Smooth muscle cell of the brain vasculature (primary cell): ENCODE measurements around the gene CRTC1.

Experiments used
- DNase-seq: peaks from one replicate; pipeline ENCODE4 v3.0.0-alpha.2; 2012; ENCODE audit warnings: low read depth, low spot score

Gene CRTC1

DNA sequence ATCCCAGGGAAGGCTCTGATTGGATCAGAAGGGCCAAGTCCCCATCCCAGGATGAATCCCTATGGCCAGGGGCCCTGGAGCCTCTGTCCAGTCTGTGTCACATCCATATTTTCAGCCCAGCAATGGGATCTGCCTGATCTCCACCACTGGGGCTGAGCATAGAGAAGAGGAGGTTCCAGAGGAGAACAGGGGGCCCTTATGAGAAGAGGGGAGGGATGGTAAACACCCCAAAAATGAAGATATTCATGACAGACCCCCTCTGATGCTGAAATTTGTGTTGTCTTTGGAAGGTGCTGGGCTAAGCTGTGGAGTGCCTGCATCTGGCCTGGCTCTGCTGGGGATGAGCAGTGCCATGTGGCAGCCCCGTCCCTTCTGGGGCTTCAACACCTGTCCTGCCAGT, 32.2 kb upstream of the CRTC1 start:
- DNase-seq, result no peak

DNA sequence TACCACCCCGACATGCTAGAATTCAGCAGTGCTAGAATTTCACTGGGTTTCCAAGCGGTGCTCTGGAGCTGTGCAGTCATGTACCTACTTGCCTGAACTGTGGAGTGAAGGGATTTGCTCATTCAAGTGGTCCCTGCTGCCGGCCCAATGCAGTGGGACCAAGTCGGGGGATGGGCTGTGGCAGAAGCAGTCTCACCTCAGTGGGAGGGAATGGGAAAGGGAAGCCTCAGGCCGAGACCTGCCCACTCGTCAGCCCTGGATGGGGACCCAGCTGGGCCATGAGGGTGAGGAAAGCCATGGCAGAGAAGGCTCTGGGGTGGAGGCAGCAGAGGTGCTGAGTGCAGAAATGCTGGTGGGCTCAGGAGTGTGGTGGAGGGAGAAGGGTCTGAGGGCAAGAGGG, 31.7 kb upstream of the CRTC1 start:
- DNase-seq, result no peak

DNA sequence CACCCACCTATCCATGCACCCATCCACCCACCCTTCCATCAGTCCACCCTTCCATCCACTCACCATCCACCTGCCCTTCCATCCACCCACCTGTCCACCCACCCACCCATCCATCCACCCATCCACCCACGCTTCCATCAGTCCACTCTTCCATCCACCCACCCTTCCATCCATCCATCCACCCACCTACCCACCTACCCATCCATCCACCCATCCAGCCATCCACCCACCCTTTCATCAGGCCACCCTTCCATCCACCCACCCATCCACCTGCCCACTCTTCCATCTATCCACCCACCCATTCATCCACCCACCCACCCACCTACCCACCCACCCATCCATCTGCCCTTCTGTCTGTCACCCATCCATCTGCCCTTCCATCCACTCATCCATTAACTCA, 29.6 kb upstream of the CRTC1 start:
- no peak for DNase-seq

DNA sequence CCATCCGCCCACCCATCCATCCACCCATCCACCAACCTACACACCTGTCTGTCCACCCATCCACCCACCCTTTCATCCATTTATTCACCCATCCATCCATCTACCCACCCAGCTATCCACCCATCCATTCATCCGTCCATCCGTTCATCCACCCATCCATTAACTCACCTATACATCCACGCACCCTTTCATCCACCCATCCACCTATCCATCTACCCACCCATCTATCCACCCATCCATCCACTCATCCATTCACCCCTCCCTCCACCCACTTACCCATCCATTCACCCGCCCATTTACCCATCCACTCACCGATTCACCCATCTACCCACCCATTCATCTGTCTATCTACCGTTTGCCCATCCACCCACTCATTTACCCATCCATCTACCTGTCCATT, 29.0 kb upstream of the CRTC1 start:
- no peak for DNase-seq

DNA sequence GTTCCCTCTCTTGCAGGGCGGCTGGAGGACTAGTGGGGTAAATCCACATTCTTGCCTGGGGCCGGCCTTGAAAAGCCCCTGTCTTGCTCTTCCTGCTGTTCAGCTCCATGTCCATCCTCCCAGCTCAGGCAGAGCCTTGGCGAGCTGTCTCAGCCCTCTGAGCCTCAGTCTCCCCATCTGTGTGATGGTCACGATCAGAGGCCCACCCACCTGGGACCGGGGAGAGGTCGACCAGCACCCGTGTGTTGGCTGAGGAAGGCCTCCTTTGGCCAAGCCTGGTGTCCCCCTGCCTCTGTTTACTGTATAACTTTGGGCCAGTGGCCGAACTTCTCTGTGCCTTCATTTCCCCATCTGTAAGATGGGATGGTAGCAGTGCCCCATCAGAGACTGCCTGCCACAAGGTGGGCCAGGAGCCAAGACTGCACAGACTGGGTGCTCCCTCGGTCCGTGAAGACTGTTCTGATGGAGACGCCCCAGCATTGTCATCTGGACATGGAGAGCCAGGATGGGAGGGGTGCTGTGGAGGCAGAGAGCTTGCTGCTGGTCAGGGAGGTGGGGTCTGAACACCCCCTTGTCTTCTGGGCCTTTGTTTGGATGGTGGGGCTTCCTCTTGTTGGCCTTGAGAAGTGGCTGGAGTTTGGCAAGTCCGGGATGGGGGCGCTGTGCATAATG, 28.2 kb upstream of the CRTC1 start:
- no peak for DNase-seq

DNA sequence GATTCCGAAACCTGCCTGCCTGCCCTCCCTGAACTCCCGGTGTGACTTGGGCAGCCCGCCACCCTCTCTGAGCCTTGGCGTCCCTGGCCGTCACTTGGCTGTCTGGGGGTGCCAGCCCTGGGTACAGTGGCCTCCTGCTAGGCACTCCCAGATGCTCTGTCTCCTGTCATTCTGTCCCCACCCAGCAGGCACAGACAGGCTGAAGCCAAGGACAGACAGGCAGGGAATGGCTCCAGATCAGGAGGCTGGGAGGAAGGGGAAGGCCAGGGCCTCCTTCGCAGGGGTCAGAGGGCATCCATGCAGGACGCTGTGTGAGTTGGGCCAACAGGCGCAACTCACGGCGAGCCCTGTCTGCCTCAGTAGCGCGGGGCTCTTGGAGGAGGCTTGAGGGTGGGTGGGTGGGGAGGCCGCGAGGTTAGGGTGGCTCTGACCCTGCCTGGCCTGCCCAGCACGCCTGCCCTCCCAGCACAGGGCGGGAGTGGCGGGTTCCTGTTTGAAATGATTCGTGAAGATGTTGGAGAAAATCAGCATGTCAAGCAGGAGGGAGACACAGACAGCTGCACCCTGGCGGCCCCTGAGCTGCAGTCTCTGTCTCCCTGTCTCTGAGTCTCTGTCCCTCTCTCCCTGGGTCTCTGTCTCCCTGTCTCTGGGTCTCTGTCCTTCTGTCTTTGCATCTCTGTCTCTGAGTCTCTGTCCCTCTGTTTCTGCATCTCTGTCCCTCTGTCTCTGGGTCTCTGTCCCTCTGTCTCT, 27.0 kb upstream of the CRTC1 start:
- DNase-seq, result no peak

DNA sequence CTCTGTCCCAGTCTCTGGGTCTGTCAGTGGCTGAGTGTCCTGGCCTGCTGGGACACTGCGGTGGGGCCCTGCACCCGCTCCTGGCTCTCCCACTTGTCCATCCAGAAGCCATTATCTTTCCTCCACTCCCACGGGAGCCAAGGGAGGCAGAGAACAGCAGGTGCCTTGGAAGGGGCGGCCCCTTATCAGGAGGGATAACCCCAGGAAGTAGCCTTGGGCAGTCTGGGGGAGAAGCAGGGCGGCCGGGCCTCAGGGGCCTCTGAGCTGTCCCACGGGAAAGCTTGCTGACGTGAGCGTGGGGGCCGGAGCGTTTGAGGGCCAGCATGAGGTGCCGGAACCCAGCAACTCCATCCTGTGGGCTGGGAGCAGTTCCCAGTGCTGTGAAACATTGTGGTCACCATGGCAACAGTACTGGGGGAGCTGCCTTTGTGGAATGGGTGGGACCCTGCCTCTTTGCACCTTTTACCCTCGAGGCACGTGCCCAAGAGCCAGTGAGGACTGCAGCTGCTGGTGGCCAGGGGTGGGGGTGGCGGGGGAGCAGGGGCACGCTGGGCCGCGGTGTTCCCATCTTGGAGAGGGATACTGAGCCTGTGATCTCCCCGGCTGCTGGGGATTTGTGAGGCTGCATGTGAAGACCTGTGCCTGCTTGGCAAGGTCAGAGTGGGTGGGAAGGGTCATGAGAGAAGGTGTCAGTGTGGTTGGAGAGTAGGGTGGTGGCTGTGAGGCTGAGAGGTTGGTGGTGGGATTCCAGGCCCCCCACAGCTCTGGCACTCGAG, 25.7 kb upstream of the CRTC1 start:
- no peak for DNase-seq

DNA sequence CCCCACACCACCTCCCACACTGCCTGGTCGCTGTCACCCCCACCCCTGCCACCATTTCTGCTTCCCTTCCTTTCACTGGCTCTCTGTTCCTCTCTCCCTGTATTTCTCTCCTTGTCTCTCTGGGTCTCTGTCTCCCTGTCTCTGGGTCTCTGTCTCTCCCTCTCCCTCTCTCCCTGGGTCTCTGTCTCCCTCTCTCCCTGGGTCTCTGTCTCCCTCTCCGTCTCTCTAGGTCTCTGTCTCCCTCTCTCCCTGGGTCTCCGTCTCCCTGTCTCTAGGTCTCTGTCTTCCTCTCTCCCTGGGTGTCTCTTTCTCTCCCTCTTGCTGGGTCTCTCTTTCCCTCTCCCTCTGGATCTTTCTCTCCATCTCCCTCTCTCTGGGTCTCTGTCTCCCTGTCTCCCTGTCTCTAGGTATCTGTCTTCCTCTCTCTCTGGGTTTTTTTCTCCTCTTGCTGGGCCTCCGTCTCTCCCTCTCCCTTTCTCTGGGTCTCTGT, 25.1 kb upstream of the CRTC1 start:
- no peak for DNase-seq

DNA sequence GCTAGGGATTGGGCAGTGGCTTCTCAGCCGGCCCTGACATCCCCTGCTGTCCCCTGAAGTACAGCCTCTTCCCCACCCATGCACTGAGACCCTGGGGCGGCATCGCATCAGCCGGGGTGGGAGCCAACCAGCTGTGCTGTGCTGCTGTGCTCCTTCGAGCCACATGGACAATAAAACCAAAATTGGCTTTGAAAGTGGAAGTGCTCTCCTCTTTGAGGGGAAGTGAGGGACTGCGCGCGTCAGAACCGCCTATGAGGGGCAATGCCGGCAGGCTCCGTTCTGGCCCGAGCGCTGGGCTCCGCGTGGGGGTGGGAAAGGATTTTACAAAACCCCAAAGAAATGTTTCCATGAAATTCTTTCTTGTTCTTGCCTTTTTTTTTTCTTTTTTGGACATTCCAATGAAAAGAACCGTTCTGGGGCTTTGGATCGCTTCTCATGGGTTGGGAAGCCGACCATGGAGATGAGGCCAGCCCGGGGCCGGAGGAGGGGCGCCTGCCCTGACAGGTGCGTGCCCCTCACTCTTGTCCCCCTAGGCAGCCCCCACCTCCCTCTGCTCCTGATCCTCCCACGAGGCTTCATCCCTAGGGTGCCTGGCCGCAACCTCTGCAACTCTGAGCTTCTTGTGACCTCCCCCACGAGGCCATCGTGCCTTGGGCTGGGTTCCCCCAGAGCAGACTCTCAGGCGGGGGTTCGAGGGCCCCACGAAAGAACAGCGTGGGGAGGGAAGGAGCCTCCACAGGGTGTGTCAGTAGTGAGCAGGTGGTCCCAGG, 24.0 kb upstream of the CRTC1 start:
- DNase-seq, result no peak

DNA sequence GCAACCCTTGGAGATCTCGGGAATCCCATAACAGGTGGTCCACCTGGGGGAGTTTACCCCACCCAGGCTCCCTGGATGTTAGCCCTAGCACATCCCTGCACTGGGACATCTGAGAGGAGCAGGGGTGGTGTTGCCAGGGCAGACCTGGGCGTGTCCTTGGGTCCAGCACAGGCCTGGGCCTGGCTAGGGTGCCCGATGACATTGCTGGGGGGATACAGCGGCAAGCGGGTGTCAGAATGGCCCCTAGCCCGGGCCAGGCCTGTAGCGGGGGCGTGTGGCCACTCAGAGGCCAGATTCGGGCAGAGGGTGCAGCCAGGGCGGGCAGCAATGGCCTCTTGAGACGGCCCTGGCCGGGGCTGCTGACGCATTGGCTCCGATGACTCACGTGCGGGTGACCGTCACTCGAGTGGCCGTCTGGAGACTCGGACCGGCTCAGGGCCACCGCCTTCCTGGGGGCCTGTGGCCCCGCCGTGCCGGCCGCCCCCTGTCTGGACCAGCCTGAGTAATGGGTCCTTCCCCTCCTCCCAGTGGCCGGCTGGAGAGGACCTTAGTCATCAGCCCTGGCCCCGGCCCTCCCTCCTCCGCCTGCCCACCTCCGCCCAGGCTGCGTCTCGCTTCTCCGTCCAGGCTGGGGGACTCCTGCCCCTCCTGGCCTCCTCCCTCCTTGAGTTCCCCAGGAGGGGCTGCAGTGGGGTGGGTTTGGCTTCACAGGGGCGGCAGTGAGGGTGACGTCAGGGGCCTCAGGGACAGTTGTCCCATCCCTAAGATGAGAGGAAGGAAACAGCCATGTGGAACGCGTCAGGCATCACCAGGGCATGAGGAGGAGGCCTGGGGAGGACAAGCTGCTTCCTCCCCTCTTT, 23.2 kb upstream of the CRTC1 start:
- no peak for DNase-seq

DNA sequence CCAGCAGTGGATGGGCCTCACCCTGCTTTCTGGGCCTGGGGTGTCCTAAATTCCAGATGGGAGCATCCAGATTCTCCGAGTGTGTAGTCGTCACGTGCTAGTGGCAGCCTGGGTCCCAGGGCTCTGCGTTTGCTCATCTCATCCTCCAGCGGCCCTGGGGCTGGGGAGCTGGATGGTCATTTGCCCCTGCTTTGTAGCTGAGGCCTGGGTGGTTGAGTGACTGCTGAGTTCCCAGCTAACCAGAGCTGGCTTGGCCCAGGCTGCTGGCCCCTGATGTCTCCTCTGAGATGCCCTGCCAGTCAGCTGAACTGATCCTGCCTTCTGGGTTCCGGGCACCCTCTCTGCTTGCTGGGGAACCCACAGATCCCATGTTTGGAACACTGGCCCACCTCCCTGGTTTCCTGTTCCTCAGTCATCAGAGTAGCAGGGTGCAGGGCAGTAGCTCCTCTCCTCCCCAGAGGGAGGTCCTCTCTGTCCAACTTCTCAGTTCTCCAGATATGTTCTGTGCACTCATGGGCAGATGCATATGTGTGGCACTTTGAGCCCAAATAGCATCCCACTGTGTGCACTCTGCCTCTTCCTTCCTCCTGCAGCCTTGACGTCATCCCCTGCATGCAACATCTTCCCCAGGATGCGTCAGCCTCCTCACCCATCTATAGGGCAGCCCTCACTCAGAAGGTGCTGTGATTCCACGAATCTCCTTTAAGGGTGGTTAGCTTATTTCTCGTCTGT, 22.4 kb upstream of the CRTC1 start:
- DNase-seq, result no peak

DNA sequence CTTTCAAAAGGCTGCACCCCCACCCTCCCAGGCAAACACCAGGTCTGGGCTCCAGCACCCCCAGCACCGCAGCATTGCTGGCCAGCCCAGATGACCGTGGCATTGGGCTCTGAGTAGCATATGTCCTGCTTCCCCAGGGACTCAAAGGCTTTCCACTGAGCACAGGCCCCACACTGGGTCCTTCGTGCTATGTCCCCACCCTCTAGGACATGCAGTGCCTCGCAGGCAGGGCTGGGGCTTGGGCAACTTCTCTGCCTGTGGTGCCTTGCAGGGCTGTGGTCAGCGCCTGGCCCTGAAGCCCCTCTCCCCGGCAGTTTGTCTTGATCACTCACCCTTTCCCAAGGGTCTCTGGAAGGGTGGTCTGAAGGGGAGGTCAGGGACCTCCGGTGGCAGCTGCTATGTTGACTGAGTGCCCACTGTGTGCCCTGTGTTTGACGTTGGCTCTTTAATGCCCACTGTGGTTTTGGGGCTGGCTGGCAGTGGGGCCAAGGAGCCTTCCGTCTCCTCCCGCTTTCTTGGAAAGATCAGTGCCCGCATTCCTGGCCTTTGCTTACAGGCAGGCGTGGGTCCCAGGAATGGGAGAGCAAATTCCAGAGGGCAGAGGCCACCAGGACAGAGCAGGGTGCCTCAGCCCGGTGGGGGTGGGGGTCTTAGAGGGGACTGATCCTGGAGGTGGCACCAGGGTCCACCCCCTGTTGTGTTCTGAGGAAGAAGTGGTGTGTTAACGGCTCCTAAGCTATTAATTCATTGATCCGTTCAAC, 20.3 kb upstream of the CRTC1 start:
- no peak for DNase-seq

DNA sequence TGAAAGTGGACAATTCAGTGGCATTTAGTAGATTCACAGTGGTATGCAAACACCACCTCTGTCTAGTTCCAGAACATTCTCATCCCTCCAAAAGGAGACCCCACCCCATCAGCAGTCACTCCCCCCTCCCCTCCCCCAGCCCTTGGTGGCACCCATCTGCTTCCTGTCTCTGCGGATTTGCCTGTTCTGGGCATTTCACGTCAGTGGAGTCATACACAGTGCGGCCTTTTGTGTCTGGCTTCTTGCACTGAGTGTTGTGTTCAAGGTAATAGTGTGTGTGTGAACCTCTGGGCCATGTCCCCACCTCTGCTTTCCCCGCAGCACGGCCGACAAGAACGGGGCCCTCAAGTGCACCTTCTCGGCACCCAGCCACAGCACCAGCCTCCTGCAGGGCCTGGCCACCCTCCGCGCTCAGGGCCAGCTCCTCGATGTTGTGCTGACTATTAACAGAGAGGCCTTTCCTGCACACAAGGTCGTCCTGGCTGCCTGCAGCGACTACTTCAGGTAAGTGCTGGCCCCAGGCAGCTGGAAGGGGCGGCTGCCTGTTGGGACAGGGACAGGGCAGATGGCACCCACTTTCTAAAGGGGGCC, 19.4 kb upstream of the CRTC1 start:
- no peak for DNase-seq

DNA sequence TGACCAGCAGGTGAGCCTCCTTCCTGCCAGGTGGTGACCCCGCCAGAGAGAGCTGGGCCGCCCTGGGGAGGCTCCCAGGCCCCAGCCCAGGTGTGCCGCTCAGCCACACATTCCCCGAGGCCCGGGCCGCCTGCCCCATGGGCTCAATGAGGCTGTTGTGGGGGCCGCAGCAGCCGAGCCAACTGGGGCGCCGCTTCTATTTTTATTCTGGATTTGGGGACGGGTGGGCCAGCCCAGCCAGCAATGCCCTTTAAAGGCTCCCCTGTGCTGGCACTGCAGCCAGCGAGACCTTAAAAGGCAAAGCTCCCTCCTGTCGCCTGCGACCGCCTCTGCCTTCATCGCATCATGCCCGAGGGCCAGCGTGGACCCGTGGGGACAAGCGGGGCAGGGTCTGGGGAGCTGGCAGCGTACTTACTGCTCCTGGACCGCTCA, 17.7 kb upstream of the CRTC1 start:
- no peak for DNase-seq

DNA sequence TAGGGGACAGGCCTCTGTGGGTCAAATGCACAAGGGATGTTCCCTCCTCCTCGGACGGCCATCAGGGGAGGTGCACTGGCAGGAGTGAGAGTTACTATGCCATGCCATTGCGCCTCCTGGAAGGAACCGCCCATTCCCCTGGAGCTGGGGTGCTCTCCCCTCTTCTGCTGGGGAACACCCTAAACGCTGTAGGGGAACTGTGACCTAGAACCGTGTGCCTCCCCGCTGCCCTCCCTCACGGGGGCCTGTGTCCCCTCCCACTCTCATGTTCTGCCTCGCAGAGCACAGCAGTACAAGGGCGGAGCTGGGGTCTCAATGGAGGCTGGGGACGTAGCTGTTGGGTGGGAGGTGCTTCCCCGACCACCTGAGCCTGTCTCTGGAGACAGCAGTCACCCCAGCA, 17.2 kb upstream of the CRTC1 start:
- no peak for DNase-seq

DNA sequence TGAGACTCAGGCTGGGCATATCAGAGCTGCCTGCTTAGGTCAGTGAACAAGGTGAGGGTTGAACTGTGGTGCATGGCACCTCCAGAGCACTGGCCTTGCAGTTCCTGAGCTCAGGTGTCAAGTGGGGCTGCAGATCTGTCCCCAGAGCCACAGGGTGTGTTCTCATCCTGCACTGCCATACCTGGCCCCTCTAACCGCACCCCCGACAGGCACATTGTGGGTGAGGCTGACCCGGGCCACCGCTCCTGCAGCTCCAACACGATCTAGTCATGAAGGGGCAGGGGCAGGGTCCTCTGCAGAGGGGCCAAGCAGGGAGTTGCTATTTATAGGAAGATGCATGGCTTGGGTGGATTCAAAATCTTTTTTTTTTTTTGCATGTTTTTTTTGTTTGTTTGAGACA, 16.7 kb upstream of the CRTC1 start:
- DNase-seq, result no peak

DNA sequence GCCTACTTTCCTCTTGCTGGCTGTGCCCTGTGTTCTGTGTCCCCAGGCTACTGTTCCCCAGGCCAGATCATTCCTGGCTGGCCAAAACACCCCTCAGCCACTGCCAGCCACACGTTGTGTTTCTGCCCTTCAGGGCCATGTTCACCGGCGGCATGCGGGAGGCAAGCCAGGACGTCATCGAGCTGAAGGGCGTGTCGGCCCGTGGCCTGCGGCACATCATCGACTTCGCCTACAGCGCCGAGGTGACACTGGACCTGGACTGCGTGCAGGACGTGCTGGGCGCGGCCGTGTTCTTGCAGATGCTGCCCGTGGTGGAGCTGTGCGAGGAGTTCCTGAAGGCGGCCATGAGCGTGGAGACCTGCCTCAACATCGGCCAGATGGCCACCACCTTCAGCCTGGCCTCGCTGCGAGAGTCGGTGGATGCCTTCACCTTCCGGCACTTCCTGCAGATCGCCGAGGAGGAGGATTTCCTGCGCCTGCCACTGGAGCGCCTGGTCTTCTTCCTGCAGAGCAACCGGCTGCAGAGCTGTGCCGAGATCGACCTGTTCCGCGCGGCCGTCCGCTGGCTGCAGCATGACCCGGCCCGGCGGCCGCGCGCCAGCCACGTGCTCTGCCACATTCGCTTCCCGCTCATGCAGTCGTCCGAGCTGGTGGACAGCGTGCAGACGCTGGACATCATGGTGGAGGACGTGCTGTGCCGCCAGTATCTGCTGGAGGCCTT, 15.8 kb upstream of the CRTC1 start:
- DNase-seq, result no peak

DNA sequence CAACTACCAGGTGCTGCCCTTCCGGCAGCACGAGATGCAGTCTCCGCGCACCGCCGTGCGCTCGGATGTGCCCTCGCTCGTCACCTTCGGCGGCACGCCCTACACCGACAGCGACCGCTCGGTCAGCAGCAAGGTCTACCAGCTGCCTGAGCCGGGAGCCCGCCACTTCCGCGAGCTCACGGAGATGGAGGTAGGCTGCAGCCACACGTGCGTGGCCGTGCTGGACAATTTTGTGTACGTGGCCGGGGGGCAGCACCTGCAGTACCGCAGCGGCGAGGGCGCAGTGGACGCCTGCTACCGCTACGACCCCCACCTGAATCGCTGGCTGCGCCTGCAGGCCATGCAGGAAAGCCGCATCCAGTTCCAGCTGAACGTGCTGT, 15.2 kb upstream of the CRTC1 start:
- DNase-seq, result no peak
